Stimulated activated CD4-positive, alpha-beta T cell treated with anti-CD3 and anti-CD28 coated beads, Interleukin-15, amount 100 ng/mL, for 48 hours (primary cell): ENCODE measurements around the gene RAB36.
A peak's percentile ranks its signal among the peaks of the same experiment; 100 is the strongest.
"Not testable (repeated sequence)": the region's sequence is repeated elsewhere in the genome, so short reads cannot be mapped to it uniquely, and the experiment has no call there.

Experiments
- DNase-seq, 2 donors: peaks; one replicate each; pipeline ENCODE4 v3.0.0-alpha.2; 2020; ENCODE audit warnings: low read depth in 2 of 2

Gene RAB36

GRCh38 chr22:23121000-23121421 lies 24.3 kb upstream of the RAB36 start:
- no peak for DNase-seq

GRCh38 chr22:23121424-23121823 lies 23.9 kb upstream of the RAB36 start:
- no peak for DNase-seq

DNA sequence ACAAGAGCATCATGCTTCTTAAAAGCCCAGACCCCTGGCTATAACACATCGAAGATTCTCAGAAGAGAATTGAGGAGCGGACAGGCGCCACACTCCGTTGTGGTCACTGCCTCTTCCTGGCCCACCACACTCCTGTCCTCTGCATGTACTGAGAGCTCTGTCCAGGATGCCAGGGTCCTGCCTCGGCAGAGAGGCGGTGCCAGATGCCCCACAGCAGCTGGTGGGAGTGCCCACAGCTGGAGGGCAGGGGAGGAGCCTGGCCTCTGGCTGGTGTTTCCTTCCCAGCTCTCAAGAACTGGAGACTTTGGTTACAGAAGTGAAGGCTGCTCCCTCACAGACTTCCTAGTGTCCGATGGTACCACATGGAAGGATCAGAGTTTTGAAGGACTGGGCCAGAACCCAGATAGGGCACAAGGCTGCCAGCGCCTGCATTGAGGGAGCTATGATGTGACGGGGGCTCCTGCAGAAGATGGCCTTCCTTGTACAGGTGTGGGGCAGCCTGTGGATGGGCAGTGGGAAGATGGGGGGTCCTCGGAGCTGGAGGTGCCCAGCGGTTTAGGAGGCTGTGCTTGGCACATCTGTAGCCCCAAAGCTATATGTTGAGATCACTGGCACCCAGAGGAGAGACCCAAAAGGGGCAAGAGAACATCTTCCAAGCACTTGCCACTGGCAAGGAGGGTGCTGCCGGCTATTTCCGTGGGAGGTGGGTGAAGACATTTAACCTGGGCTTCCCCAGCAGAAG lies 22.9 kb upstream of the RAB36 start:
- DNase-seq: no peak

- no peak for DNase-seq
Measured at GRCh38 chr22:23122992-23123803, 22.1 kb upstream of the RAB36 start.

DNA sequence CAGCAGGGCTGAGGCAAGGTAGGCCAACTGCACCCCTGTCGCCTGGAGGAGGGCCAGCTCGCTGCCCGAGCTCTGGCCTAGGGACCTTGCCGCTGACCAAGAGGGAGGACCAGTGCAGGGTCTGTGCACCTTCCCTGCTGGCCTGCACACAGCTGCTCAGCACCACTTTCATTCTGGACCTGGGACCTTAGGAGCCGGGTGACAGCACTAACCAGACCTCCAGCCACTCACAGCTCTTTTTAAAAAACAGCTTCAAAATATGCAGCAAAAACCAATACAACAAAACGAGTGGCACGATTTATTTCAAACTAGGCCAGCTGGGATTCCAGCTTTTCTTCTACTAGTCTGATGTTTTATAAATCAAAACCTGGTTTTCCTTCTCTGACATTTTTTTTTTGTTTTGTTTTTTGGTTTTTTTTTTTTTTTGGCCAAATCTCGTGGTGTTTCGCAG lies 21.4 kb upstream of the RAB36 start:
- DNase-seq: no peak

DNA sequence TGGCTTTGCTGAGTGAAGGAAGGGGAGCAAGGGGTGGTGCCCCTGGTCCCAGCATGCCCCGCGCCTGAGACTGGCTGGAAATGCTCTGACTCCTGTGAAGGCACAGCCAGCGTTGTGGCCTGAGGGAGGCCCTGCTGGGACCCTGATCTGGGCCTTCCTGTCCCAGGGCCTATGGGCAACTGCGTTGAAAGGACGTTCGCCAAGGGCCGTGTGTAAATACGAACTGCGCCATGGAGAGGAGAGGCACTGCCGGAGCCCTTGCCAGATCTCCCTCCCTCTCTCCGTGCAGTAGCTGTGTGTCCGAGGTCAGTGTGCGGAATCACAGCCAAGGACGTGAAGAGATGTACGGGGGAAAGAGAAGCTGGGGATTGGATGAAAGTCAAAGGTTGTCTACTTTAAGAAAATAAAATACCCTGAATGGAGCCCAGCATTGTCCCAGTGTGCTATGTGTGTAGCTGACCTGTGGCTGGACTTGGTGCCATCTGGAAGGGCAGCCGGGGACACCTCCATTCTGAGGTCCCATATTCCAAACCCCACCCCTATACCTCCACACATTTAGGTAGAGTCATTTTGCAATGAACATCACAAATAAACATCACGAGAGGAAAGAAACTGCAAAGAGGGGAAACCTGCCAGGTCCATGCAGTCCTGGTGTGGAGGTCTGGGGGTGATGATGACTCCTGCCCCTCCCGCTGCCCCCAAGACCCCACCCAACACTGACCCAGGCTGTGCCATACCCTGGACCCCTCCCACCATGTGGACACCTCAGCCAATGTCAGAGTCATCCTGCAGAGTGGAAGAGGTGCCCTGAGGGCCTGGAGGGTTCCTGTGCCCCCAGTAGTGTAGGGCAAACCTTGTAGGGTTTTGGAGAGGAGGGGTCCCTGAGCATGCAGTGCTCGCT lies 20.4 kb upstream of the RAB36 start:
- DNase-seq: no peak

- DNase-seq: no peak
Measured at GRCh38 chr22:23125512-23126103, 19.7 kb upstream of the RAB36 start.

- no peak for DNase-seq
Measured at GRCh38 chr22:23126165-23127054, 18.9 kb upstream of the RAB36 start.

DNA sequence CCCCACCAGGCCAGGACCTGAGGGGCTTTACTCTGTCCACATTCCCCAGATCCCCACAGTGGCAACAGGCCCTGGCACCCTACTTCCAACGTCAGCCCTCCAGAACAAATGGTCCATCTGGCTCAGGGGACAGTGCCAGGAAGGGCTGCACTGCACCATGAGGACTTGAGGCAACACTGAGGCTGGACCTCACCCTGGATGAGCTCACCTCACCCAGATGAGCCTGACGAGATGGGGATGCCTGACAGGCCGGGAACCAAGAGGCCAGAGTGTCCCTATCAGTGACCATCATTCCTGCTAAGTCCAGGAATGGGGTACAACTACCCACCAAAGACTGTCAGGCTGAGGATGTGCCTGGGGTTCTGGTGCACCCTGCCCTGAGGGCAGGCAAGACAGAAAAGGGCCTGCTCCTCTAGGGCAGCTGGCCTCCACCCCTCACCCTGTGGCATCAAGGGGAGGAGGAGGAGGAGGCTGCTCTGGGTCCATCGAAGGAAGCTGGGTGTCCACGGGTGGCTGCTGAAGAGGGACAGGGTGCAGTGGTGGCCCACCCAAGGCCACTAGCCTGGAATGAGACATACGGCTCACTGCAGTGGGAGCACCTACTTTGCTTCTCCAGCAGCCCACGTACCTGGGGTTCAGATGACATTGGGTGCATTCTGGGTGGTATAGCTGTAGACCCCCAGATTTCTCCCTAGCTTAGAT lies 18.1 kb upstream of the RAB36 start:
- DNase-seq: no peak

GRCh38 chr22:23127788-23128187 lies 17.5 kb upstream of the RAB36 start:
- DNase-seq: no peak

- DNase-seq: peak; percentile 45 to 60
Measured at GRCh38 chr22:23128269-23129108, 16.8 kb upstream of the RAB36 start.

DNA sequence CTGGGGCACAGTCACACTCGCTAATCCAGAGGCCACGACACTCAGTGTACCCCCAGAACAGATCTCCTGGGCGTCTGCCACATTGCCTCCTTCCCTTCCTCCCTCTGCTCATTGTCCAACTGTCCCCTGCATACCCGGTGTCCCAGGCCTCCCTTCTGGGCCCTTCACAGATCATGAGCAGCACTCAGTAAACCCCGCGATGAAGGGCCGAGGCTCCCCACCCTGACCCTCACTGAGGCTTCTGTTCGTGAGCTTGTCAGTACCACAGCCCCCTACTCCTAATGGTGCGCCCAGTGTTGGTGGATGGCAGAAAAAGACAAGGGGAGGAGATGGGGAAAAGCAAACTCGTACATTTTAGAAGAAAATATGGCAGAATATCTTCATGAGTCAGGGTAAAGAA lies 16.1 kb upstream of the RAB36 start:
- DNase-seq: no peak

GRCh38 chr22:23130697-23131096 lies 14.6 kb upstream of the RAB36 start:
- DNase-seq: no peak

DNA sequence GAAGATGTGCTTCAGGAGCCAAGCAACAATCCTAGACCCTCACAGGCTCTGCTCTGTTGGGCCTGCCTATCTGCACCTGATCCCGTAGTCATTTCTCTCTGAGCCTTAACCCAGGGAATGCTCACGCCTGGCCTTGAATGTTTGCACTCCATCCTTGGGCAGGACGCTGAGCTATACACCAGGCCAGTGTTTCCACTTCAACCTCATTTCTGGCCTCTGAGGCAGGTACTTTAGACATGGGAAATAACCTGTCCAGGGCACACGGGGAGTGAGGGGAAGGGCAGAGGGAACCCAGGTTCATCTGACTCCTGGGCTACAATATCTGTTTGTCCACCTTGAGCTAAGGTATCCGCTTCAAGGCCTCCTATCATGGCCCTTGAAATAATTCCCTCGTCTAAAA lies 13.3 kb upstream of the RAB36 start:
- no peak for DNase-seq

DNA sequence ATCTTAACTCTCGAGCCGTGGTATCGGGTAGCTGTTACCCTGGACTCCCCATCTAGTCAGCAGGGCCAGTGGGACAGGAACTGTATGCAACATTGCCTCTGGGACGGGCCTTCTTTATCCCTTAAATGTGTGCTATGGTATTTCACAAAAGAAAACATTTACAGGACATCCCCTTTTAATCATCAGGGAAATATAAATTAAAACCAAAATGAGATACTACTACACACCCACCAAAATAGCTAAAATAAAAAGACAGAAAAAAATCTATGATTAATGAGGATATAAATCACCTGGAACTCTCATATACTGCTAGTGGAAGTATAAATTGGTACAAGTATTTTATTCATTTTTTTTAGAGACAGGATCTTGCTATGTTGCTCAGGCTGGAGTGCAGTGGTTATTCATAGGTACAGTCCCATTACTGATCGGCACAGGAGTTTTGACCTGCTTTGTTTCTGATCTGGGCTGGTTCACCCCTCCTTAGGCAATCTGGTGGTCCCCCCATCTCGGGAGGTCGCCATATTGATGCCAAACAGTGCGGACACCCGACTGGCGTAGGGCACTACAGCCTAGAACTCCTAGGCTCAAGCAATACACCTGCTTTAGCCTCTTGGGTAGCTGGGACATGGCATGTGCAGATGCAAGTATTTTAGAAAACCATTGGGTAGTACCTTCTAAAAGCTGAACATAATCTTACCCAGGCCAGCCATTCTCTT lies 12.7 kb upstream of the RAB36 start:
- no peak for DNase-seq

GRCh38 chr22:23133922-23134321 lies 11.4 kb upstream of the RAB36 start:
- no peak for DNase-seq

- not testable (repeated sequence) for DNase-seq
Measured at GRCh38 chr22:23136991-23137390, 8.3 kb upstream of the RAB36 start.

DNA sequence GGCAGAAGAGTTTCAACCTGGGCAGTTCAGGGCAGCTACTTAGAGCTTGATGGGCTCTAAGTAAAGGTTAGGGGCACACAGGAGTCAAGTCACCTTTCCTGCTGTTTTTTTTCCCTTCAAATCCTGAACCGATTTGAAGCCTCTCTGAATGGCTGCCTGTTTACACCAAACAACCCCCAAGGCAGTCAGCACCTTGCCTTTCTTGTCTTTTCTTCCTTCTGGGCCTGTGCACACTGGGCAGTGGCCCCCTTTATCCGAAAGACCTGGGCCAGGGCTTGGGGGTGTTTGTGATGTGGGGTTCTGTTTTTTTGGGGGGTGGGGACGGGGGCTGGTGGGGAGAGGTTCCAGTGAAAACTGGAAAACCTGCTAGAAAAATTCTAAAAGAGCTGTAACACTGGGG lies 7.8 kb upstream of the RAB36 start:
- no peak for DNase-seq
